HG03342 (cell line): Measurements from ENCODE around the gene GSTO2.

Experiments
- ATAC-seq: cut with Tn5 transposase; IDR thresholded peaks from one replicate; pipeline ENCODE4 v1.9.1; 2021; ENCODE audit warnings: mild to moderate bottlenecking, moderate library complexity; ENCODE audit not compliant: unreplicated experiment

Gene GSTO2

DNA sequence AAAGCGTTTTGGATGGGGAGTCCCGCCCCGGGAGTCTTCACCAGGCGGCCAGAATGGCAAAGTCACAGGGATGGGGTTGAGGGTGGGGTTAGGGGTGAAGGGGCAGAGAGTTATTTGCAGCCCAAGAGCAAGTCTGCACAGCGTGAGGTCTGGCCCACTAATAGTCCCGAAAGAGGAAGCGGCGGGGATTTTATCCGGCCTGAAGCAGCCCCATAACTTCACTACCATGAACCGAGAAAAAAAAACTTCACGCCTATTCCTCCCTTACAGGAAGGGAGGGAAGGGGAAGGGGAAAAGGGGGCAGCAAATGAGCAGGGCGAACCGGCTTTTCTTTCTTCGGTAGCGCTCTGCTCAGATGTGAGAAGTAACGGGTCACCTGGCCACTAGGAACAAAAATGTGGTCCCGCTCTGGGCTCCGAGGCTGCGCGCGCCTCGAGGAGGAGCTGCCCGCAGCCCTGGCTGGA is 68.6 kb downstream of the GSTO2 start:
- ATAC-seq, result peak; percentile 44

DNA sequence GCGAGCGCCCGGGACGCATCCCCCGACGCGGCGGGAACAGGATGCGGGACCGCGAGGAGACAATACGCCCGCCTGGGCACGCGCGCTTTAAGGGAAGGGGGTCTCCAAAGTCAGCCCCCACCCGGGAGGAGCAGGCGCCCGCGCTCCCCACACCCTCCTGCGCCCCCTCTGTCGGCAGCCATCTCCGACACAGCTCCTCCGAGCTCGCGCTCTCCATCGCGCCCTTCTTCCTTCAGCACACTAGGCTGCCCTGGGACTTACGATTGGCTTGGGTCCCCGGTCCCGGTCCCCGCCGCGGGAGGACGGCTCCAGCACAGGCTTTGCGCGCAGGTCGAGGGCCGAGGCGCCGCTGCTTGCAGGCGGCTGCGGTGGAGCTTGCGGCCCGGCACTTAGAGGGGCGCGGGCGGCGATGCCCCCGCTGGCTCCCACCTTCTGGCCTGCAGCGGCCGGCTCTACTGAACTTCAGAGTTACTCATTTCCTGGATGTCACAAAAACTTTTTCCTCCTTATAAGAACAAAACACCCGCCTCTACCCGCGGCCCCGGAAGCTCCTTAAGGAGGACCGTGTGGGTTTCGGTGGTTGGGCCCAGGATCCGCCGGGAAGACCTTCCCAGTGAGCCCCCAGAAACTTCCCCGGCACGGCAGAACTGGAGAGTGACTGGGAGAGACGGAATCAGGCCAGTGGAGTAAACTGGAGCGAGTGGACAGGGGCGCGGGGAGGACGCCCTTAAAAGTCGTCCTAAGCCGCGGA is 69.2 kb downstream of the GSTO2 start, which contains the start of gene ITPRIP:
Gene ITPRIP (minus strand): TSS at position 481 of the 751 bp plus-strand sequence. CDS start 22,414 bp downstream, outside the sequence.
- ATAC-seq, result peak; percentile 59

DNA sequence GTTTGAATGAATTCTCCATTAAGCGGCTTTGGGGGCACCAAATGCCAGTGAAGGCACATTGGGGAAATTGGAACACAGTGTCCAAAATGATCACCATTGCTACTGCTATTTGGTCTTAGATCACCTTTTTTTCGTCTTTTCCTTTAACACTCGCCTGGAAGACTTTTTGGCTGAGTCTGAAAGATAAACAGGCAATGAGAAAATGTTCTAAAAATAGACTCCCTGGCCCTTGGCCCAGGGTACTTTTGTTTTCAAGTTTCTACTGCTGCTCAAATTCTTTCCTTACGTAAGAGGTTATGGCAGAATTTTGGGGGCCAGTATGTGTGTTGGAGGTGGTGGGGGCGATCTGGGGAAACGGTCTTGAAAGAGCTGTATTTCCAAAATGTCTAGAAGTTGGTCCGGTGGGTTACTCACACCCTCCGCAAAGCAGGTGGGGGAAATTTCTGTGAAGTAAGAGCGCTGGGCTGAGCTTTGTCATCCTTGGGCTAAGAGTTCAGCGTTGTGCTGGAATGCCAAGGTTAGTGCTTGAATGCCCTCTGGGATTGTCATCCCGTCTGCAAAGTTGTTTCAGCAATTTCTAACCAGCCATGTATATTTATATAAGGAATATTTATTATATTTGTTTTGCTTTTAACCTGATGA is 70.6 kb downstream of the GSTO2 start:
- no peak for ATAC-seq

DNA sequence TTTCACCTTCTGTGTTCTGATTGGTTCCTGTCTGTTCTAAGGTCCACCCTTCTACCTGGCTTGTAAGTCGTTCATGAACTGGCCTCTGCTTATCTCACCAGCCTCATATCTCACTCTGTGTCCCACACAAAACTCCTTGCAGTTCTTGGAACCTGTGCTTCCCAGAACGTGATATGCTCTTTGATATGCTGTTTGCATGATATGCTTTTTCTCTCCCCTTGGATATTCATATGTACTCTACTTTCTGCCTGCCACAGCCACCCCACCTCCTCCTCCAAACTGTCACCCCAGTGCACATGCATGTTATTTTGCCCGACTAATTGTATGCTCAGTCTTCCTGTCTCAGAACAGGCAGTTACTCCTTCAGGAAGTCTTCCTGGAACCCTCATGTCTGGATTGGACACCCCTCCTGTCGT is 71.1 kb downstream of the GSTO2 start:
- no peak for ATAC-seq

DNA sequence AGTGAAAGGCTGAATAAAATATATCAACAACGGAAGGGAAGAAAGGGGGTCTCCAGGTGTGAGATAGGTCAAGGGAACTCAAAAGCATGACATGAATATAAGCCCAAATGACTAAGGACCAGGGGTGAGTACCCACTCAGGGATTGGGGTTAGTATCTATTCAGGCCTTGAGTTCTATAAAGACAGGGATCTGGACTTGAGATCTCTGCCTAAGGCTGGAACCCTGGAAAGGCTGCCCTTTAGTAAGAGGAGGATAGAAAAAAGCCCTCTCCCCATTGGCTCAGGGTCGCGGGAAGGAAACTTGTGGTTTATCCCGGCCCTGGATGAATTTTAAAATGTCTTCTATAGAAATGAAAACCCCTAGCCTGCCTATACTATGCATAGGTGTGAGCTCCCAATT is 71.7 kb downstream of the GSTO2 start:
- no peak for ATAC-seq

DNA sequence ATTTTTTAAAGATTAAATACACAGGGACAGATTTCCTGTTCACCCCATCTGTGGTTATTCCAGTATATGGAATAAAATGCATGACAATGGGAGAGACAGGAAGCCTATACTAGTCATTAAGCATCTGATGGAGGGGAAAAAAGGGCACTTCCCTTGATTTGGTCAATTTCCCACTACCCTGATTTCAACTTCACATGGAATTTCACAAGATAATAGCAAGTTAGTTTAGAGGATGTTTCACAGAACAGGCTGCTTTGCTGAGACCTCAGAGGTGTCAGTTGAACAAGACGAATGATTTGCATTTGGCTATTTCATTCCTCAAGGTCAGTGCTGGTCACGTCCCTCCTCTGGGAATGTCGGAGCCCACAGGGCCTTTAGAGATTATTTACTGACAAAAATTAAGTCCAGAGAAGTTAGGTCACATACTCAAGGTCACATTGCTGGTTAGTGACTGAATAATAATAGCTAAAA is 74.0 kb downstream of the GSTO2 start:
- no peak for ATAC-seq

DNA sequence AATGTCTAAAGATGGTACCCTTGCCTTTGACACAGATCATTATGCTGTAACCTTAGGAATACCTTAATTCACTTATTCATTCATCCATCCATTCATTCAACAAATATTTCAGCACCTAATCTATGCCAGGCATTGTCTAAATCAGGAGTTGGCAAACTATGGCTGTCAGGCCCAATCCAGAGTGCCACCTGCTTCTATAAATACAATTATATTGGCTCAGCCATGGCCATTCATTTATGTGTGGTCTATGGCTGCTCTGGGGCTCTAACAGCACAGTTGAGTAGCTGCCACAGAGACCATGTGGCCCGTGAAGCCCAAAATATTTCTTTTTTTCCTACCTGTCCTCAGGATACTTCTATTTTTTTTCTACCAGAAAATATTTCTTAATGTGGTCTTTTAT is 75.2 kb downstream of the GSTO2 start:
- ATAC-seq, result no peak

DNA sequence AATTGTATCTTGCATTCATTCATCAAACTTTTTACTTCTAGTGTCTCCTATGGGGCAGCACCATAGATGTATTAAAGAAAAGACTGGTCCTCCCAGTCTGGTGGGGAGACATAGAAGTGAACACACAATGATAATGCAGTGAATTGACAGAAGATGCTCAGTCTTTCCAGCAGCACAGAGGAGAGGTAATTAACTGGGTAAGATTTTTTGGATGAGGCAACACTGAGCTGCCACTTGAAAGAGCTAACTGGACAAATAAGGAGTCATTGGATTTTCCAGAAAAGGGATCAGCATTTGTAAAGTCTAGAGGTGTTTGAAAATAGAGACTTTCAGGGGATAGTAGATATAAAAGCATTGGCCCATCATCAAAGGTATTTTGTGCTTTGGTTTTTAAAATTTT is 76.5 kb downstream of the GSTO2 start:
- no peak for ATAC-seq

DNA sequence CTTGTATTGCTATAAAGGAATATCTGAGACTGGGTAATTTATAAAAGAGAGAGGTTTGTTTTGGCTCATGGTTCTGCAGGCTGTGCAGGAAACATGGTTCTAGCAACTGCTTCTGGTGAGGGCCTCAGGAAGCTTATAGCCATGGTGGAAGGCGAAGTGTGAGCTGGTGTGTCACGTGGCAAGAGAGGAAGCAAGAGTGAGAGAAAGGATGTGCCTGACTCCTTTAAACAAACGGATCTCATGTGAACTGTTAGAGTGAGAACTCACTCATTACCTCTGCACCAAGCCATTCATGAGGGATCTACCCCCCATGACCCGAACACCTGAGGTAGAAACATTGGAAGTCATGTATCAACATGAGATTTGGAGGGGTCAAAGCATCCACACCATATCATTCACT is 77.0 kb downstream of the GSTO2 start:
- ATAC-seq, result no peak

DNA sequence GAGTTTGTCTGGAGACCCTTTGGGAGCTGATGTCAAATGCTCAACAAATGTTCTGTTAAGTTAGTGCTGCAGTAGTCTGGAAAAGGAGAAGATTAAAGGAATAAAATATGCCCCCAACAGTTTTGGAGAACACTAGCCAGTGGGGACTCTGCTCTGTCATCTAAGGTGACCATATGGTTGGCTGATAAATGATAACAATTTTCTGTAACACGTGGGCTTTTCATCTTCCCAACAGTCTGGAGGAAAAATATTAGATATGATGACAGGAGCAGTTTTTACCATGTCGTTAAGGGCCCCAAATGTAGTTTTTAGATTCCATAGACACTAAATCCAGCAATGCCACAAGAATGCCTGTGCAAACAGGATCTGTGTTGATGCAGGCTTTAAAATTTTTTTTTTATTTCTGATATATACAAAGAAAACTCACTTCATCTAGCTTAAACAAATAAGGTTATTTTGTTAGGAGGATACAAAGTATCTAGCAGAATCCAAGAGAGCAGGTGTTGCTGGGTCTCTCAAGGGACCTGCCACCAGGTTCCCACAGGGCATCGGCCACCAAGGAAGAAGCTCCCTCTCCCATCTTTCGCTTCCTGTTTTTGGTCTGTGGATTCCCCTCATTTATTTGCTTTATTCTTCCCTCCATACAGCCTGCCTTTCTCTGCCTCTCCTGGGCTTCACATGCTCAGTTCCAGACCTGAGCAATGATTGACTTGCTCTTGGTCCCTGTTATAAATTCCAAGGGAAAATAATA is 78.5 kb downstream of the GSTO2 start:
- no peak for ATAC-seq

DNA sequence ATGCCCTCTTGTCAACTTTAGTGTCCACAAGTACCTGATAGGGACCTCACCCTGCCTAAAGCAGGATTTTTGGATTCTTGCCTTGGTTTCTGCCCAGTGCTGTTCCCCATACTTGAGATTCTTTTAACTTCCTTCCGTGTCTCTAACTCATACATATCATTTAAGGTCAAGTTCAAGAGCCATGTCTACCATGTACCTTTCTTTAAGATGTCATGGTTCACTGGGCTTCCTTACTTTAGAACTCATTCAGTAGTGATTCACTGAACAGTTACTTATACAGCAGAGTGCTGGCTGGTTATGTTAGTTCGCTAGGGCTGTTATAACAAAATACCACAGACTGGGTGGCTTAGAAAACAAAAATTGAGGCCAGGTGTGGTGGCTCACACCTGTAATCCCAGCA is 79.6 kb downstream of the GSTO2 start:
- no peak for ATAC-seq

DNA sequence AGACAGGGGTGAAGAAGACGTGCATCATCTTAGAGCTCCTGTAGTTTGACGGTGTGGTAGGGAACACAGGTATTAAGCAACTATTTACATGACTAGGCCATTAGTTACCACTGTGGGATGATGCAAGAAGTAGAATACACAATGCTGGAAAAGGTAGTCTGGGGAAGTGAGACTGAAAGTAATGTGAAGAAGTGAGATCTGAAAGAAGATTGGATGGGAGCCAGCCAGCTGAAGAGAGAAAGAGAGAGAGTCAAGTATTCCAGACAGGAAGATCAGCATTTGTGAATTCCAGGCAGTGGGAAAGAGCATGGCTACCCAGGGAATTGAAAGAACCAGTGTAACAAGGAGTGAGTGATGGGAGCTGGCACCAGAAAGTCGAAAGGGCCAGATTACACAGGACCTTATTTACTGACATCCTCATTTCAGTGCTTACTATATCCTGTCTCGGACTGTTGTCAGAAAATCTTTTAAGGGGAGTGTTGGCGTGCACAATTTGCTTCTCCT is 80.7 kb downstream of the GSTO2 start:
- peak; percentile 61 for ATAC-seq

DNA sequence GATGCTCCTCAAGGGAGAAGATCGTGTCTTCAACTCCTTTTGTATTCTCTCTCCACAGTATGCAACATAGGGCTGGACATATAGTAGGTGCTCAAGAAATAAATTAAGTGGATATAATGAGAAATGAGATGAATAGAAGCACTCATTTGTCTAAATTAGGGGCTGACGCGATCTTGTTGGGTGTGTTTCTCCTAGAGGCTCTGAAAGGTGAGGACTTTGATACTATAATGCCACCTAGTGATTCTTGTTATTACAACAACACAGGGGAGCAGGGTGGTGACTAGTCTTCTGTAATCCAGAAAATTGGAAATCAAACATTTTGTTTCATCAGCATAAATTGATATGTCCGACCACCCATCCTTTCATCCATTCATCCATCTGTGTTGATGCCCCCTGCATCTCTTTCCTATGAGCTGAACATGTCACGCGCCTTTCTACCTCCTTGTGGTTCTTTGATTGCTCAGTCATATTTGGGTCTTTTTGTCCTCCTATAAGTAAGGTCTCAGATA is 81.2 kb downstream of the GSTO2 start:
- peak; percentile 41 for ATAC-seq

DNA sequence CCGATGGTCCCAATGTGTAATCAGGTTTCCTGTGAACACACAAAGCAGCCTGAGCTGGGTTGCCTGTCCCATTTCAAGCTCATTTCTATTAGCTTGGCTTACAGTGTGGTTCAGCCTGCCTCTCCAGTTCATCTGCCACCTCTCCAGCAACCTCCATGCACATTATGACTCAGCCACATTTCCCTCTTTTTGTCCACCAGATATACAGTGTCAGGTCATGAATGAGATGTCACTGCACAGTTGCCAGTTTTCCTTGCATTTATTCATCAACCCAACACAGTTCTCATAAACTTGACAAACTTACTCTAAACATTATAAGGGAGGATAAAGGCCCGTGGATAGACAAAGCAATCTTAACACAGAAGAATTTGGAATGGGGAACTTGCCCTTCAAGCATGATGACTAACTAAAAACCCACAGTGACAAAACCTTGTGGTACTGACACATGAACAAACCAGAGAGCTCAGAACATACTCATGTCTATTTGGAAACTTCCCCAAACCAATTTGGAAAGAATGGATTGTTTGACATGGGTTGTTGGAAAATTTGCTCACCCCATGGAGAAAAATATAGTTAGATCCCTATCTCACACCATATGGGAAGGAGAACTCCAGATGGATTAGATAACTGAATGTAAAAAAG is 82.2 kb downstream of the GSTO2 start:
- ATAC-seq, result no peak

DNA sequence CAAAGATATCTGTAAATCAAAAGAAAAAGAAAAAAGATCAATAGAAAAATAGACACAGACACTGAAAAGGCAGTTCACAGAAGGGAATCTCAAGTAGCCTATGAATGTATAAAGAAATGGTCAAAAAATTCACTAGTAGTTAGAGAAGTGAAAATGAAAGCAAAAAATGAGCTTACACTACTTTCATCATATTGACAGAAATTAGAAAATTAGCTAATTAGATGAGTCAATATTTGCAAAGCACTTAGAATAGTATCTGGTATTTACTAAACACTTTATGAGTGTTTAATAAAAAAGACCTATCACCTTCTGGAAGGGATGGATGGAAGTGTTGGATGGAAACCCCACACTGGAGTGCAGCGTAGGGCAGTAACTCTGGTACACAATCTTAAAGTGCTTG is 82.9 kb downstream of the GSTO2 start:
- no peak for ATAC-seq

DNA sequence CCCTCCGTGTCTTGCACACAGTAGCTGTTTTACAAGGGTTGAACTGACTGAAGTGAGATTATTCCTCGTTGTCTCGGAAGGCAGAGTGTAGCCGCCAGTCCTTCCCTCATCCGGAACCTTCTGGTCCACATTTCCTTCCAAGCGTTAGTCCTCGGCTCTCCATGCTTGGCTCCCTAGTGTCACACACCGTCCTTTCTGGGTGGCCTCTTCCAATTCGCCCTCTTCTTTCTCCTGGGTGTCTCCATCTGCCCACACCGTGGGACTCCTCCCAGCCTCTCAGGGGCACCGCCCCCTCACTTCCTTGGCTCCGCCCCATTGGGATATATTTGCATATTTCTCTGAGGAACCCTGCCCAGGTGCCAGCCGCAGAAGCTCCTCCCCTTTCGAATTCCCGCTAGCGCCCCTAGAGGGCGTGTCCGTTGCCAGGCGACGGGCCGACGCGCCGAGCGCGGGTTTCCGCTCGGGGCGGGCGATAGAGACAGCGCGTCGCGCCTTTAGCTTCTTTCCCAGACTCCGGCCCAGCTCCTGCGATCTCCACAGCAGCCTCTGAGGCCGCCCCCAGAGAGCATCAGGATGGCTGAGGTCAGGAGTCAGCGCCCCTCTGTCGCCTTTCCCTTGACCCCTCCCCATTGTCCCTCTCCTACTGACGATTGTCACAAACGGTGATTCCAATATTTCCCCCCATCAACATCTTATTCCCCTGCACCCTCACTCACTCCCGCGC is 84.5 kb downstream of the GSTO2 start, which contains the start of gene CFAP58:
Gene CFAP58 (plus strand): TSS at position 509 of the 724 bp plus-strand sequence. CDS start 65 bp downstream, at position 574.
- ATAC-seq, result peak; percentile 46
